IPS DF 6.9 (cell line): ENCODE data around the gene PLPP7.
A peak's percentile ranks its signal among the peaks of the same experiment; 100 is the strongest.

Experiments
- DNase-seq: peaks from one replicate; pipeline ENCODE4 v3.0.0-alpha.2; 2013; ENCODE audit warnings: low read depth, low spot score
- H3K27ac ChIP-seq: one replicate; pipeline ENCODE4 v1.5.1; 2013; ENCODE audit warnings: low read length, control low read depth
- H3K27me3 ChIP-seq: 2 replicates; pipeline ENCODE4 v1.6.1; 2013; ENCODE audit warnings: mild to moderate bottlenecking, low read length; ENCODE audit not compliant: control insufficient read depth, insufficient read depth
- H3K36me3 ChIP-seq: 2 replicates; pipeline ENCODE4 v1.6.1; 2013; ENCODE audit warnings: low read length; ENCODE audit not compliant: control insufficient read depth, insufficient read depth
- H3K4me1 ChIP-seq: 2 replicates; pipeline ENCODE4 v1.6.1; 2013; ENCODE audit warnings: low read length; ENCODE audit not compliant: control insufficient read depth, insufficient read depth
- H3K4me3 ChIP-seq: 2 replicates; pipeline ENCODE4 v1.5.1; 2013; ENCODE audit warnings: mild to moderate bottlenecking, low read length
- H3K9me3 ChIP-seq: 2 replicates; pipeline ENCODE4 v1.6.1; 2013; ENCODE audit warnings: low read length, inconsistent platforms; ENCODE audit not compliant: control insufficient read depth, insufficient read depth
- WGBS: extraction: QIAGEN DNeasy Blood & Tissue Kit; methylation state at CpG from one replicate; pipeline ENCODE4 v1.1.7; 2013; ENCODE audit warnings: mixed read lengths, missing lambda C conversion rate; ENCODE audit not compliant: insufficient read length, insufficient coverage; 5-methylcytosine and 5-hydroxymethylcytosine counted together

The PLPP7 gene

GRCh38 chr9:131282688-131283422, 6.7 kb upstream of the PLPP7 start:
- DNase-seq, result no peak
- WGBS, result no CpG with 5 or more reads among the region's 61 CpGs
- Histone ChIP-seq H3K9me3 (no peaks in the 10 kb centered on the region), H3K36me3 (no peaks in the 10 kb centered on the region), H3K27ac (no peak overlapping the region), H3K27me3 (peaks cover 6% of the 10 kb centered on the region; the same call in 1 of the 2 replicates), H3K4me3 (peak overlapping the region; percentile 51; the same call in 1 of the 2 replicates), H3K4me1 (peaks cover 8% of the 10 kb centered on the region)

GRCh38 chr9:131284856-131285255, 4.7 kb upstream of the PLPP7 start:
- no peaks in the 10 kb centered on the region for H3K36me3 ChIP-seq
- H3K9me3 ChIP-seq, result no peaks in the 10 kb centered on the region
- WGBS, result no CpG with 5 or more reads among the region's 6 CpGs
- peaks cover 6% of the 10 kb centered on the region; the same call in 1 of the 2 replicates for H3K27me3 ChIP-seq
- no peak overlapping the region for H3K4me3 ChIP-seq
- H3K4me1 ChIP-seq, result peaks cover 13% of the 10 kb centered on the region
- no peak overlapping the region for H3K27ac ChIP-seq
- DNase-seq, result no peak

- H3K4me1 ChIP-seq, result peaks cover 12% of the 10 kb centered on the region
- H3K27ac ChIP-seq, result no peak overlapping the region
- no peak overlapping the region for H3K4me3 ChIP-seq
- peaks cover under 1% of the 10 kb centered on the region; the same call in 1 of the 2 replicates for H3K27me3 ChIP-seq
- H3K9me3 ChIP-seq, result no peaks in the 10 kb centered on the region
- no peak for DNase-seq
- no CpG with 5 or more reads among the region's 6 CpGs for WGBS
- no peaks in the 10 kb centered on the region for H3K36me3 ChIP-seq
These were observed 2.2 kb upstream of the PLPP7 start for GRCh38 chr9:131287359-131287758.

- no CpG with 5 or more reads among the region's 9 CpGs for WGBS
- no peak for DNase-seq
- Histone ChIP-seq H3K27ac (no peak overlapping the region), H3K36me3 (no peaks in the 10 kb centered on the region), H3K4me3 (no peak overlapping the region), H3K4me1 (peaks cover 10% of the 10 kb centered on the region), H3K27me3 (no peaks in the 10 kb centered on the region), H3K9me3 (no peaks in the 10 kb centered on the region)
These were observed 1.3 kb upstream of the PLPP7 start for GRCh38 chr9:131288217-131288616.

- no peak for DNase-seq
- Histone ChIP-seq H3K4me3 (no peak overlapping the region), H3K27ac (no peak overlapping the region)
These were observed 678 bp downstream of the PLPP7 start for GRCh38 chr9:131290036-131290766.

GRCh38 chr9:131290767-131291370, 1.3 kb downstream of the PLPP7 start:
- Histone ChIP-seq H3K27me3 (no peaks in the 10 kb centered on the region), H3K27ac (no peak overlapping the region), H3K4me1 (peaks cover 8% of the 10 kb centered on the region), H3K4me3 (no peak overlapping the region), H3K36me3 (no peaks in the 10 kb centered on the region), H3K9me3 (no peaks in the 10 kb centered on the region)
- DNase-seq, result no peak
- WGBS, result no CpG with 5 or more reads among the region's 17 CpGs

More at GRCh38 chr9:131290036-131290766, 678 bp downstream of the PLPP7 start:
- WGBS, result no CpG with 5 or more reads among the region's 34 CpGs
- Histone ChIP-seq H3K36me3 (no peaks in the 10 kb centered on the region), H3K27me3 (no peaks in the 10 kb centered on the region), H3K4me1 (peaks cover 8% of the 10 kb centered on the region), H3K9me3 (no peaks in the 10 kb centered on the region)

- Histone ChIP-seq H3K27me3 (no peaks in the 10 kb centered on the region), H3K4me3 (no peak overlapping the region), H3K4me1 (peaks cover 8% of the 10 kb centered on the region), H3K27ac (no peak overlapping the region), H3K36me3 (no peaks in the 10 kb centered on the region), H3K9me3 (no peaks in the 10 kb centered on the region)
- no CpG with 5 or more reads among the region's 7 CpGs for WGBS
- no peak for DNase-seq
These were observed 2.3 kb downstream of the PLPP7 start for GRCh38 chr9:131291795-131292315.

- peaks cover 8% of the 10 kb centered on the region for H3K4me1 ChIP-seq
- H3K27me3 ChIP-seq, result no peaks in the 10 kb centered on the region
- no peak for DNase-seq
- H3K4me3 ChIP-seq, result no peak overlapping the region
- no peaks in the 10 kb centered on the region for H3K9me3 ChIP-seq
- H3K36me3 ChIP-seq, result no peaks in the 10 kb centered on the region
- no peak overlapping the region for H3K27ac ChIP-seq
- WGBS, result no CpG with 5 or more reads among the region's 10 CpGs
These were observed 3.4 kb downstream of the PLPP7 start for GRCh38 chr9:131292937-131293336.

GRCh38 chr9:131296460-131296859, 6.9 kb downstream of the PLPP7 start:
- Histone ChIP-seq H3K27ac (no peak overlapping the region), H3K9me3 (no peaks in the 10 kb centered on the region), H3K36me3 (no peaks in the 10 kb centered on the region), H3K27me3 (no peaks in the 10 kb centered on the region), H3K4me1 (0 out of 2 replicates have a peak, but pooled peaks cover 2% of the 10 kb centered on the region), H3K4me3 (no peak overlapping the region)
- DNase-seq, result no peak
- WGBS, result no CpG with 5 or more reads among the region's 9 CpGs

- no CpG with 5 or more reads among the region's 8 CpGs for WGBS
These were observed 7.5 kb downstream of the PLPP7 start for GRCh38 chr9:131296906-131297500.

More at GRCh38 chr9:131296906-131297500, 7.5 kb downstream of the PLPP7 start:
- Histone ChIP-seq H3K9me3 (no peaks in the 10 kb centered on the region), H3K4me1 (0 out of 2 replicates have a peak, but pooled peaks cover 2% of the 10 kb centered on the region), H3K27ac (no peak overlapping the region), H3K36me3 (no peaks in the 10 kb centered on the region), H3K4me3 (no peak overlapping the region), H3K27me3 (no peaks in the 10 kb centered on the region)
- DNase-seq, result no peak
